ENCODE data around the gene SPTSSA. TPM values are rescaled to one million over a fixed set of nuclear protein-coding genes. Genes with fewer than 3 reads are reported as not detected.
A peak's percentile ranks its signal among the peaks of the same experiment; 100 is the strongest.

The SPTSSA gene
- total RNA-seq, 1 donor from 2014 or later: 12.9 TPM

DNA sequence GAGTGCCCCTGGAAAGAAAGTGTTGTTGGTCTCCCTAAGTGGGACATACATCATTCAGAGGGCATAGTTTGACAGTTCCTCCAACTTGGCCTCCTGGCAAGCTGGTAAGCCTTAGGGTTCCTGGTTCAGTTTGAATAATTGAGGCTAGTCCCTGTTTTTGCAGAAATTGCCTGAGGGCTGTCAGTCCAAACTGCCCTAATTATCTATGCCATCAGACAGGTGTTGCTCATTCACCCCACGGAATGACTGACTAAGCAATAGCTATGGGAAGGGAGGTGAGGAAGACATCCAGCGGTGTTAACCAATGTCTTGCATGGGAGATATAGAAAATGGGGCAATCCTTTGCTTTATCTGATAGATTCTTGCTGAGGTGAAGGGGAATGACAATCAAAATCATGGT lies 37.6 kb downstream of the SPTSSA start:
- FAIRE-seq (no peak), DNase-seq (ENCODE audit: low read depth) (no peak)
- TF ChIP-seq, protein P1, sequence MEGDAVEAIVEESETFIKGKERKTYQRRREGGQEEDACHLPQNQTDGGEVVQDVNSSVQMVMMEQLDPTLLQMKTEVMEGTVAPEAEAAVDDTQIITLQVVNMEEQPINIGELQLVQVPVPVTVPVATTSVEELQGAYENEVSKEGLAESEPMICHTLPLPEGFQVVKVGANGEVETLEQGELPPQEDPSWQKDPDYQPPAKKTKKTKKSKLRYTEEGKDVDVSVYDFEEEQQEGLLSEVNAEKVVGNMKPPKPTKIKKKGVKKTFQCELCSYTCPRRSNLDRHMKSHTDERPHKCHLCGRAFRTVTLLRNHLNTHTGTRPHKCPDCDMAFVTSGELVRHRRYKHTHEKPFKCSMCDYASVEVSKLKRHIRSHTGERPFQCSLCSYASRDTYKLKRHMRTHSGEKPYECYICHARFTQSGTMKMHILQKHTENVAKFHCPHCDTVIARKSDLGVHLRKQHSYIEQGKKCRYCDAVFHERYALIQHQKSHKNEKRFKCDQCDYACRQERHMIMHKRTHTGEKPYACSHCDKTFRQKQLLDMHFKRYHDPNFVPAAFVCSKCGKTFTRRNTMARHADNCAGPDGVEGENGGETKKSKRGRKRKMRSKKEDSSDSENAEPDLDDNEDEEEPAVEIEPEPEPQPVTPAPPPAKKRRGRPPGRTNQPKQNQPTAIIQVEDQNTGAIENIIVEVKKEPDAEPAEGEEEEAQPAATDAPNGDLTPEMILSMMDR (IDR thresholded peaks at IDR 0.05; ENCODE audit: insufficient read depth, low read length, severe bottlenecking): no peak
- H3K4me3 ChIP-seq (ENCODE audit: low read depth, low read length): no peak overlapping the region
- no peaks in the 10 kb centered on the region for H3K36me3 ChIP-seq (ENCODE audit: control insufficient read depth, insufficient read depth, low read length)
- no peaks in the 10 kb centered on the region for H3K27me3 ChIP-seq (ENCODE audit: control insufficient read depth, insufficient read depth, low read length)

DNA sequence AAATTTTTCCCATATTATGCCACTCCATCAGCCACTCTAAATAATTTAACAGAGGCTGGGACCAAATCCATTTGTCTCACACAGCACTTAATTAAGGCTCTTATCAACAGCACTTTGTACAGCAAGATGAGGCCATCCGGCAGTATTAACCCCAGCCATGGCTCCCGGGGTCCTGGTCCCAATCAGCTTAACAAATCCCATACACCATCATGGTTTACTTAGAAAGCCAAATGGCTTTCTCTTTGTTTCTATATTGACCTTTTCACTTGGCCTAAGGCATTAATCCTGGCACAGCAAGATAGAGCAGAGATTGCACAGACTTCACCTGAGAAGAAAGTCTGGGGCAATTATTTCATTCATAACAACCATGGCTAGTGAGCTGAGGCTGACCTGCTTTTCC lies 38.6 kb downstream of the SPTSSA start:
- TF ChIP-seq, protein P1 (IDR thresholded peaks at IDR 0.05; ENCODE audit: insufficient read depth, low read length, severe bottlenecking): no peak
- Histone ChIP-seq H3K36me3 (ENCODE audit: control insufficient read depth, insufficient read depth, low read length) (no peaks in the 10 kb centered on the region), H3K4me3 (ENCODE audit: low read depth, low read length) (no peak overlapping the region), H3K27me3 (ENCODE audit: control insufficient read depth, insufficient read depth, low read length) (no peaks in the 10 kb centered on the region)
- DNase-seq (ENCODE audit: low read depth): no peak
- FAIRE-seq: no peak

DNA sequence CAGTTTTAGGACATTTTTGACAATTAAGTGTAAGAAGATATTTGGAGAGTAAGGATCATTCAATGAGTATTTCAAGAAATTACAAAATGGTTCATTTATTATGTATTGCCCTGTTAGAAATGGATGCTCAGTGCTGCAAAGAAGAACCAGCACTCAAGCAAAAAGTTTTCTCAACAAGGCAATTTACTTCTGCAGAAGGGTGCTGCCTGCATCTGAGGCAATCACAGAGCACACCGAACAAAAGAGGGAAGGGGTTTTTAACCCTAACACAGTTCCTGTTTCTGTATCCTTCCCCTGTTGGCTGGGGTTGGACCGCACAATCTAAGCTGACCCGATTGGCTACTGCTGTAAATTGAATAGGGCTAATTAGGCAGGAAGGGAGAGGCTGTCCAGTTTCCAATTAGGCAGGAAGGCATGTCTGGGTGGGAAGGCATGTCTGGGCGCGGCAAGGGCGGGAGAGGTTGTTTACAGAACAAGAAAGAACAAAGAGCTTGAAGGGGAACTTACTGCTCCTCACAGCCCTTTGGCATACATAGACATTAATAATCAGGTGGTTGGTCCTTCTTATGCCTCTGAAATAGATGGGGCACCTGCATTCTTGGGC lies 41.4 kb downstream of the SPTSSA start:
- peak; percentile 44 for DNase-seq (ENCODE audit: low read depth)
- FAIRE-seq: no peak
- H3K4me3 ChIP-seq (ENCODE audit: low read depth, low read length): no peak overlapping the region
- H3K27me3 ChIP-seq (ENCODE audit: control insufficient read depth, insufficient read depth, low read length): no peaks in the 10 kb centered on the region
- TF ChIP-seq, protein P1 (IDR thresholded peaks at IDR 0.05; ENCODE audit: insufficient read depth, low read length, severe bottlenecking): no peak
- no peaks in the 10 kb centered on the region for H3K36me3 ChIP-seq (ENCODE audit: control insufficient read depth, insufficient read depth, low read length)

DNA sequence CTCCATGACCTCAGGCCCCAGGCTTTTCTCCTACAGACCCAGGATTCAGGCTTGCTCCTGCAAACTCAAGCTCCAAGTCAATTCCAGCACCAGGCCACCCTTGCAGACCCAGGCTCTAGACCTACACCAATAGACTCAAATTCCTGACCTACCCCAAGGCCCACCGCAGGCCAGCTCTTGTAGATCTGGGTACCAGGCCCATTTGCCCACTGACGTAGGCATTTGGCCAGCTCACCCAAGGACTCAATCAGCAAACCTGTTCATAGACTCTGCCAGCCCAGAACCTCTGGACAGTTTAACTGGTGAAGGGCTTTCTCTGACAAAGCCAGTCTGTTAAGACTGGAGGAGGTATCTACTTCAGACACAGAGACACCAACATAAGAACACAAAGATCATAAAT lies 52.3 kb downstream of the SPTSSA start:
- TF ChIP-seq, protein P1 (IDR thresholded peaks at IDR 0.05; ENCODE audit: insufficient read depth, low read length, severe bottlenecking): no peak
- no peak for FAIRE-seq
- no peak for DNase-seq (ENCODE audit: low read depth)
- no peaks in the 10 kb centered on the region for H3K27me3 ChIP-seq (ENCODE audit: control insufficient read depth, insufficient read depth, low read length)
- H3K36me3 ChIP-seq (ENCODE audit: control insufficient read depth, insufficient read depth, low read length): no peaks in the 10 kb centered on the region
- H3K4me3 ChIP-seq (ENCODE audit: low read depth, low read length): no peak overlapping the region

DNA sequence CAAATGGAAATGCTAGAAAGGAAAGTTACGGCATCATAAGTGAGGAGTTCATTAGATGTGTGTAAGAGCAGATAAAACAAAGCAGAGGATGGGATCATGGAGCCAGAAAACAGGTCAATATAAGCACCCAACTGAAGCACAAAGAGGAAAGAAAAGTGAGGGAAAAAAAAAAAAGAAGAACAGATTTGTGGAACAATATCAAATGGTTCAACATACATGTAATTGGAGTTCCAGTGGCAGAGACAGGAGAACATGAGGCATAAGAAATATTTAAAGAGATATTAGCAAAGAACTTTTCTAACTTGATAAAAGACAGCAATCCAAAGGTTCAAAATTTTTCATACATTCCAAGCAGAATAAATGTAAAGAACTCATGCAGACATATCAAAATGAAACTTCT lies 54.1 kb downstream of the SPTSSA start:
- Histone ChIP-seq H3K36me3 (ENCODE audit: control insufficient read depth, insufficient read depth, low read length) (no peaks in the 10 kb centered on the region), H3K4me3 (ENCODE audit: low read depth, low read length) (no peak overlapping the region), H3K27me3 (ENCODE audit: control insufficient read depth, insufficient read depth, low read length) (no peaks in the 10 kb centered on the region)
- TF ChIP-seq, protein P1 (IDR thresholded peaks at IDR 0.05; ENCODE audit: insufficient read depth, low read length, severe bottlenecking): no peak
- FAIRE-seq: no peak
- no peak for DNase-seq (ENCODE audit: low read depth)

DNA sequence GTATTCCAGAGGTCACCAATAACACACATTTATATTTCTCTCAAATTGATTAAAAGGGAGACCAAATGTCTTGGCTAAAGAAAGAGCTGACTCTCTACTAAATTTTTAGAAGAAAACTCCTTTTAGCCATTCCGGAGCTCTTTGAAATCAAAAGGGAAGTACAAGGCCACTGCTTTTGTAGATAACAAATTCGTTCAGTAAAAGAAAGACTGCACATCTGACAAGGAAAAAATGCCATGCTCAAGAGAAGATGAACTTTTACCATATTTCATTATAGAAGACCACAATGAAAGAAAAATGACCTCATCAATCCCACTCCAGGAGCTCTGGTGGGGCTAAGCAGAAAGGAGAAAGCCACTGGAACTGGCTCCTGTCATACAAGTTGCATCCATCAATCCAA lies 57.6 kb downstream of the SPTSSA start:
- TF ChIP-seq, protein P1 (IDR thresholded peaks at IDR 0.05; ENCODE audit: insufficient read depth, low read length, severe bottlenecking): no peak
- DNase-seq (ENCODE audit: low read depth): no peak
- Histone ChIP-seq H3K4me3 (ENCODE audit: low read depth, low read length) (no peak overlapping the region), H3K27me3 (ENCODE audit: control insufficient read depth, insufficient read depth, low read length) (no peaks in the 10 kb centered on the region), H3K36me3 (ENCODE audit: control insufficient read depth, insufficient read depth, low read length) (no peaks in the 10 kb centered on the region)
- no peak for FAIRE-seq

Data from bronchial epithelial cell (primary cell).